SU-DHL-6 (cell line): ENCODE results near the gene LYSMD4.

Experiments
- H2AFZ ChIP-seq: fragments of 200-600 bp; sonication (generic); 2 replicates; pipeline ENCODE4 v1.6.1; 2014; ENCODE audit warnings: low read depth, mild to moderate bottlenecking, moderate library complexity, mixed read lengths, antibody characterized with exemption, low read length; ENCODE audit not compliant: severe bottlenecking
- H3F3A ChIP-seq: fragments of 200-600 bp; shearing (Covaris generic); 2 replicates; pipeline ENCODE4 v1.6.0; 2016; ENCODE audit warnings: antibody characterized with exemption, mild to moderate bottlenecking; ENCODE audit not compliant: insufficient read depth
- H3K27ac ChIP-seq: fragments of 200-600 bp; sonication (generic); 2 replicates; pipeline ENCODE4 v1.5.1; 2016; ENCODE audit warnings: low read depth, mild to moderate bottlenecking, low read length, moderate library complexity, mixed read lengths
- H3K27me3 ChIP-seq: fragments of 200-600 bp; sonication (generic), shearing (Covaris generic); 2 replicates; pipeline ENCODE4 v1.6.0; 2014; ENCODE audit warnings: mild to moderate bottlenecking, low read length
- H3K36me3 ChIP-seq: fragments of 200-600 bp; sonication (generic); 2 replicates; pipeline ENCODE4 v1.6.1; 2014; ENCODE audit warnings: mild to moderate bottlenecking, low read length, mixed read lengths
- H3K4me2 ChIP-seq: fragments of 300-600, 200-600 bp; shearing (Covaris generic), sonication (generic); 2 replicates; pipeline ENCODE4 v1.6.0; 2014; ENCODE audit warnings: low read length, low read depth, mild to moderate bottlenecking; ENCODE audit not compliant: poor library complexity, severe bottlenecking
- H3K4me3 ChIP-seq: fragments of 200-600 bp; sonication (generic); 2 replicates; pipeline ENCODE4 v1.5.1; 2014; ENCODE audit warnings: antibody characterized with exemption, low read length, mild to moderate bottlenecking, mixed read lengths; ENCODE audit not compliant: insufficient read depth, poor library complexity, severe bottlenecking
- H3K79me2 ChIP-seq: fragments of 200-600 bp; sonication (generic); 2 replicates; pipeline ENCODE4 v1.6.1; 2014; ENCODE audit warnings: mild to moderate bottlenecking, low read length, moderate library complexity; ENCODE audit not compliant: insufficient read depth
- H3K9ac ChIP-seq: fragments of 200-600 bp; sonication (generic); 2 replicates; pipeline ENCODE4 v1.7.0; 2014; ENCODE audit warnings: mild to moderate bottlenecking, low read length
- H3K9me2 ChIP-seq: fragments of 200-600 bp; sonication (generic); replicated peaks from 2 replicates; pipeline ENCODE4 v1.6.1; 2014; ENCODE audit warnings: low read length; ENCODE audit not compliant: insufficient read depth
- H3K9me3 ChIP-seq: fragments of 200-600 bp; sonication (generic); 2 replicates; pipeline ENCODE4 v1.6.1; 2014; ENCODE audit warnings: low read length, mixed read lengths; ENCODE audit not compliant: insufficient read depth
- H4K20me1 ChIP-seq: fragments of 200-600 bp; sonication (generic); 2 replicates; pipeline ENCODE4 v1.6.1; 2014; ENCODE audit warnings: low read depth, mild to moderate bottlenecking, antibody characterized with exemption, low read length, moderate library complexity, mixed read lengths
- EZH2phosphoT487 ChIP-seq: fragments of 200-600 bp; sonication (generic), shearing (Covaris generic); conservative IDR thresholded peaks from 2 replicates; pipeline ENCODE4 v1.6.1; 2018; ENCODE audit warnings: mild to moderate bottlenecking, antibody characterized with exemption, low read length, moderate library complexity, mixed read lengths
- TF ChIP-seq, protein P1 (sequence below): fragments of 200-600 bp; sonication (generic); IDR thresholded peaks from one replicate; pipeline ENCODE4 v1.5.1; 2017; ENCODE audit warnings: antibody characterized with exemption, mild to moderate bottlenecking, low read length, moderate library complexity; ENCODE audit not compliant: insufficient read depth, poor library complexity, severe bottlenecking

LYSMD4 gene

GRCh38 chr15:99696096-99696495 lies 37.1 kb downstream of the LYSMD4 start:
- H3K4me2 ChIP-seq, result no peak overlapping the region
- no peaks in the 10 kb centered on the region for H3K9me3 ChIP-seq
- no peaks in the 10 kb centered on the region for H4K20me1 ChIP-seq
- no peaks in the 10 kb centered on the region for H3K79me2 ChIP-seq
- no peaks in the 10 kb centered on the region for H3K27me3 ChIP-seq
- H3F3A ChIP-seq, result no peaks in the 10 kb centered on the region
- H3K4me3 ChIP-seq, result no peak overlapping the region
- no peak overlapping the region for H2AFZ ChIP-seq
- no peak overlapping the region for H3K27ac ChIP-seq
- no peak for TF ChIP-seq EZH2phosphoT487
- TF ChIP-seq, protein P1, sequence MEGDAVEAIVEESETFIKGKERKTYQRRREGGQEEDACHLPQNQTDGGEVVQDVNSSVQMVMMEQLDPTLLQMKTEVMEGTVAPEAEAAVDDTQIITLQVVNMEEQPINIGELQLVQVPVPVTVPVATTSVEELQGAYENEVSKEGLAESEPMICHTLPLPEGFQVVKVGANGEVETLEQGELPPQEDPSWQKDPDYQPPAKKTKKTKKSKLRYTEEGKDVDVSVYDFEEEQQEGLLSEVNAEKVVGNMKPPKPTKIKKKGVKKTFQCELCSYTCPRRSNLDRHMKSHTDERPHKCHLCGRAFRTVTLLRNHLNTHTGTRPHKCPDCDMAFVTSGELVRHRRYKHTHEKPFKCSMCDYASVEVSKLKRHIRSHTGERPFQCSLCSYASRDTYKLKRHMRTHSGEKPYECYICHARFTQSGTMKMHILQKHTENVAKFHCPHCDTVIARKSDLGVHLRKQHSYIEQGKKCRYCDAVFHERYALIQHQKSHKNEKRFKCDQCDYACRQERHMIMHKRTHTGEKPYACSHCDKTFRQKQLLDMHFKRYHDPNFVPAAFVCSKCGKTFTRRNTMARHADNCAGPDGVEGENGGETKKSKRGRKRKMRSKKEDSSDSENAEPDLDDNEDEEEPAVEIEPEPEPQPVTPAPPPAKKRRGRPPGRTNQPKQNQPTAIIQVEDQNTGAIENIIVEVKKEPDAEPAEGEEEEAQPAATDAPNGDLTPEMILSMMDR, result no peak
- H3K9me2 ChIP-seq, result no peaks in the 10 kb centered on the region
- no peak overlapping the region for H3K9ac ChIP-seq
- H3K36me3 ChIP-seq, result peaks cover 11% of the 10 kb centered on the region; the same call in 1 of the 2 replicates

DNA sequence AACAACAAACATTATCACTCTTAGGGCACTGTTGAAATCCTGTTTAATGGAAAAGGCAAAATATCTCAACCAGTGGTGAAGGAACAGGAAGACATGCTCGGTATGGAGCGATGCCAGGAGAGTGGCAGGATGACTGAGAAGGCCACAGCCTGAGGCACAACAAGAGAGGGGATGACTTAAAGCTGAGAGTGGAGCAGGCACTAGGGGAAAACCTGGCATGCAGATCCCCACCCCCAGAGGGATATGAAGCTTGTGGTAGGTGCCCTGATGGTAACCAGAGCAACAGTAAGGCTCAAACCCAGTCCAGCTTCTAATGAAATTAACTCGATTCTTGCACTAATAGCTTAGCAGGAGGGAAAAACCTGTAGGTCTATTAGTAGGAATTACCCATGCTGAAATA lies 40.4 kb downstream of the LYSMD4 start:
- no peaks in the 10 kb centered on the region for H4K20me1 ChIP-seq
- H3F3A ChIP-seq, result no peaks in the 10 kb centered on the region
- no peaks in the 10 kb centered on the region for H3K9me3 ChIP-seq
- H3K27me3 ChIP-seq, result no peaks in the 10 kb centered on the region
- no peaks in the 10 kb centered on the region for H3K9me2 ChIP-seq
- no peak overlapping the region for H3K4me2 ChIP-seq
- TF ChIP-seq, protein P1, result no peak
- no peak for TF ChIP-seq EZH2phosphoT487
- H3K36me3 ChIP-seq, result peaks cover 11% of the 10 kb centered on the region; the same call in 1 of the 2 replicates
- H2AFZ ChIP-seq, result no peak overlapping the region
- no peak overlapping the region for H3K9ac ChIP-seq
- no peaks in the 10 kb centered on the region for H3K79me2 ChIP-seq
- H3K4me3 ChIP-seq, result no peak overlapping the region
- no peak overlapping the region for H3K27ac ChIP-seq

GRCh38 chr15:99686290-99686689 lies 46.9 kb downstream of the LYSMD4 start:
- no peaks in the 10 kb centered on the region for H3K9me2 ChIP-seq
- no peak overlapping the region for H2AFZ ChIP-seq
- H4K20me1 ChIP-seq, result no peaks in the 10 kb centered on the region
- H3K9ac ChIP-seq, result no peak overlapping the region
- peaks cover 13% of the 10 kb centered on the region; the same call in 1 of the 2 replicates for H3K9me3 ChIP-seq
- no peak overlapping the region for H3K27ac ChIP-seq
- no peaks in the 10 kb centered on the region for H3K27me3 ChIP-seq
- H3F3A ChIP-seq, result no peaks in the 10 kb centered on the region
- H3K36me3 ChIP-seq, result peaks cover 18% of the 10 kb centered on the region
- TF ChIP-seq, protein P1, result no peak
- no peak for TF ChIP-seq EZH2phosphoT487
- no peaks in the 10 kb centered on the region for H3K79me2 ChIP-seq
- H3K4me3 ChIP-seq, result no peak overlapping the region
- H3K4me2 ChIP-seq, result no peak overlapping the region
